Lung (tissue), 12 donors: ENCODE data around the gene EN1. TPM values are rescaled to one million over a fixed set of nuclear protein-coding genes. Genes with fewer than 3 reads are reported as not detected.

Source experiments
- ATAC-seq: fragments of 200-7000 bp; cut with Tn5 transposase; one replicate; pipeline ENCODE4 v1.9.1; 2020; ENCODE audit warnings: moderate number of reproducible peaks; ENCODE audit not compliant: insufficient read depth, low FRiP score
- DNase-seq, 3 donors: peaks; one replicate each; pipeline ENCODE4 v3.0.0-alpha.2; 2013 to 2017
- H3K27ac ChIP-seq, 2 donors: one replicate each; pipeline ENCODE4 v1.5.1; 2013; ENCODE audit warnings: mild to moderate bottlenecking in 2 of 2, moderate library complexity in 2 of 2, control low read depth in 1 of 2, inconsistent platforms in 1 of 2, low read depth in 1 of 2, low read length in 1 of 2
- H3K27me3 ChIP-seq, 3 donors: one replicate each; pipeline ENCODE4 v1.5.1; 2013; ENCODE audit warnings: low read length in 2 of 3; ENCODE audit not compliant: control insufficient read depth in 3 of 3, insufficient read depth in 3 of 3
- H3K36me3 ChIP-seq, 4 donors: one replicate each; pipeline ENCODE4 v1.5.1; 2013; ENCODE audit warnings: low read length in 4 of 4, mild to moderate bottlenecking in 1 of 4, moderate library complexity in 1 of 4; ENCODE audit not compliant: control insufficient read depth in 4 of 4, insufficient read depth in 4 of 4
- H3K4me1 ChIP-seq, 5 donors: one replicate each; pipeline ENCODE4 v1.5.1; 2013; ENCODE audit warnings: low read length in 5 of 5, mild to moderate bottlenecking in 2 of 5, moderate library complexity in 1 of 5; ENCODE audit not compliant: control insufficient read depth in 5 of 5, insufficient read depth in 5 of 5
- H3K4me3 ChIP-seq: one replicate; pipeline ENCODE4 v1.5.1; 2013; ENCODE audit warnings: mild to moderate bottlenecking, control low read depth, moderate library complexity
- H3K9ac ChIP-seq, 2 donors: one replicate each; pipeline ENCODE4 v1.5.1; 2013; ENCODE audit warnings: low read length in 2 of 2, control low read depth in 1 of 2; ENCODE audit not compliant: insufficient read depth in 1 of 2
- H3K9me3 ChIP-seq, 4 donors: one replicate each; pipeline ENCODE4 v1.5.1; 2013; ENCODE audit warnings: low read length in 3 of 4, mild to moderate bottlenecking in 1 of 4, moderate library complexity in 1 of 4; ENCODE audit not compliant: control insufficient read depth in 4 of 4, insufficient read depth in 3 of 4
- CTCF ChIP-seq: IDR thresholded peaks from 2 replicates; pipeline ENCODE4 v1.5.1; 2012; ENCODE audit warnings: mild to moderate bottlenecking; ENCODE audit errors: control extremely low read depth, extremely low read depth
- WGBS, 2 donors: extraction: QIAGEN DNeasy Blood & Tissue Kit; methylation state at CpG; one replicate each; pipeline ENCODE4 v1.1.7; 2013; 5-methylcytosine and 5-hydroxymethylcytosine counted together
- polyA plus RNA-seq, 2 donors: library from polyadenylated mRNA; stranded (reverse); fragments of 200-250 nt; gene quantifications; one replicate each; pipeline ENCODE4 v1.2.1, GENCODE V29; 2013
- total RNA-seq, 2 donors: library from RNA; depleted of rRNA in 1 of 2; stranded (reverse); fragments of >200 nt in 1 of 2; gene quantifications; one replicate each; pipeline ENCODE4 v1.2.1, GENCODE V29; 2014 to 2021
- donor health status: control.
- donor health status: control.
- donor health status: Bipolar disorder and iron deficiency.
- donor health status: healthy.
- donor health status: DM: yes; HTN: yes; CAD: no.

Gene EN1
- total and polyA plus RNA-seq, 4 donors: not detected

GRCh38 chr2:118857677-118858484 is 10.4 kb upstream of the EN1 start:
- peaks cover 0 to 6% (median 0%) of the 10 kb centered on the region in 4 donors for H3K9me3 ChIP-seq
- no peak overlapping the region for H3K9ac ChIP-seq
- H3K27ac ChIP-seq: no peak overlapping the region
- WGBS, 2 donors: 4 to 5% methylated on average over 52 of the region's 52 CpGs
- peaks cover 15 to 98% (median 85%) of the 10 kb centered on the region in 3 donors for H3K27me3 ChIP-seq
- no peaks in the 10 kb centered on the region for H3K36me3 ChIP-seq
- no peak overlapping the region for H3K4me3 ChIP-seq
- no peak for ATAC-seq
- no peak for DNase-seq
- H3K4me1 ChIP-seq: peaks cover 0 to 5% (median 4%) of the 10 kb centered on the region in 5 donors
- no peak for TF ChIP-seq CTCF

DNA sequence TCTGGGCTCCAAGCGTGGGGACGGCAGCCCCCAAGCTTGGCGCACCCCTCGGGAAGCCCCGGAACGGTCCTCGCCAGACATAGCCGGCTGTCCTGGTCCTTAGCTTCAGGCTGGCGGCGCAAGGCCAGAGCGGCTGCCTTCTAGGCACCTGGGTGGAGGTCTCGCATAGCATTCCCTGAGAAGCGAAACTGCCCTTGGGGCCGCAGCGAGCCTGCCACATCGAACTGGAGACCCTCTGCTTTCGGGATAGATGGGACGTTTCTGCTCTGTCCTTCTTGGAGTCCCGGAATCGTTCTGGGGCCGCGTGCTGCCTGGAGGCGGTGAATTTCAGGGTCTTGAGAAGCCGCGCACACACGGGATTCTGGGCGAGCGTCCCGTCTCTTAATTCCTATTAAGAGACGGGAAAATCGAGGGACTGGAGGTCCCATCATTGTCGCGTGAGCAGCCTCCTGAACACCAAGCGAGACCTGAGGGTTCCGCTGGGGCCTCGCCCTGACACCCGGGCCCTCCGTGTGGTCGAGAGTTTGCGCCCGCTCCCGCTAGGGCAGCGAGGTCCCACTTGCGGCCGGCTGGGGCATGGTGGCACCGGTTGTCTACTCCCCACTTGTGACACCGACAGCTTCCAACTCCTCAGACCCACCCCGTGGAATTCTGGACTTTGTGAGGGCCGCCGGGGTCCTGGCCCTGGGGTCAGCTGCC is 9.7 kb upstream of the EN1 start:
- ATAC-seq (no peak), DNase-seq (no peak)
- Histone ChIP-seq H3K27ac (no peak overlapping the region), H3K4me3 (no peak overlapping the region), H3K27me3 (peaks cover 15 to 98% (median 84%) of the 10 kb centered on the region in 3 donors), H3K4me1 (peaks cover 0 to 5% (median 4%) of the 10 kb centered on the region in 5 donors), H3K9me3 (peaks cover 0 to 6% (median 0%) of the 10 kb centered on the region in 4 donors), H3K36me3 (no peaks in the 10 kb centered on the region), H3K9ac (no peak overlapping the region)
- TF ChIP-seq CTCF: no peak
- 5% methylated on average over 50 of the region's 50 CpGs for WGBS, 2 donors

DNA sequence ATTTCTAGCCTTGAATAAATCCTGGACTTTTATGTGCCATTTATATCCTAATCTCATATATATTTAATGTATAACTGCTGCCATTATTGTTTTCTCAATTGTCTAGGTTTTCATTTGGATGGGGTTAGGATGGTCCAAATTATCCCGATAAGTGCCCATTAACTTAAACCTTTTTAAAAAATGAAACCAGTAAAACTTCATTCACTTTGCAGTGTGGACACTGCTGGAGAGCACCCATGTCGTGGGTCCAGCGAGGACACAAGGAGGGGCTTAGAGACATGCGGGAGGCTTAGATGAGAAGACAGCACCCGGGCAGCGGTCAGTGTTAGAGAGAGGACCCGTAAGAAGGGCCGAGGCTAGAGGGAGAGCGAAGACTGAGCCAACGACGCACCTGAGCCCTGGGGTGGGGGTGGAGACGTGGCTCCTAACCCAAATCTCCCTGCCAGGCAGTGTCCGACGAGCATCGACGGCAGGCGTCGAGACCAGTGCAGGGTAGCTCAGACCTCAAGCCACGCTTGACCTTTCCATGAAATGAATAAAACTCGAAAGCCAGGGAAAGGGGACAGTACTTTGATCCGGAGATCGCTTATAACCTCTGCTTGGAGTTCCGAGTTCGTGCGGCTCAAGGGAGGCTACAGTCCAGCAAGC is 9.0 kb upstream of the EN1 start:
- Histone ChIP-seq H3K4me3 (no peak overlapping the region), H3K27ac (no peak overlapping the region), H3K9me3 (peaks cover 0 to 8% (median 0%) of the 10 kb centered on the region in 4 donors), H3K36me3 (no peaks in the 10 kb centered on the region), H3K9ac (no peak overlapping the region), H3K4me1 (peaks cover 0 to 7% (median 4%) of the 10 kb centered on the region in 5 donors), H3K27me3 (peaks cover 15 to 98% (median 87%) of the 10 kb centered on the region in 3 donors)
- ATAC-seq (no peak), DNase-seq (no peak)
- WGBS, 2 donors: 10 to 11% methylated on average over 25 of the region's 25 CpGs
- TF ChIP-seq CTCF: no peak
